DOHH2 (cell line): Measurements from ENCODE around the gene NPLOC4.
A peak's percentile ranks its signal among the peaks of the same experiment; 100 is the strongest.

Source experiments
- H3F3A ChIP-seq: fragments of 200-600 bp; sonication (generic), shearing (Covaris generic); 2 replicates; pipeline ENCODE4 v1.6.0; 2016; ENCODE audit warnings: antibody characterized with exemption, mild to moderate bottlenecking; ENCODE audit not compliant: control insufficient read depth, insufficient read depth
- H3K27ac ChIP-seq: fragments of 200-600 bp; sonication (generic); 2 replicates; pipeline ENCODE4 v1.5.1; 2014; ENCODE audit warnings: low read depth, mild to moderate bottlenecking, low read length, moderate library complexity
- H3K27me3 ChIP-seq: fragments of 200-600 bp; sonication (generic); 2 replicates; pipeline ENCODE4 v1.6.1; 2014; ENCODE audit warnings: mild to moderate bottlenecking, low read length, mixed read lengths; ENCODE audit not compliant: control insufficient read depth
- H3K36me3 ChIP-seq: fragments of 200-600 bp; sonication (generic); 2 replicates; pipeline ENCODE4 v1.6.1; 2014; ENCODE audit warnings: mild to moderate bottlenecking, low read length, moderate library complexity, mixed read lengths; ENCODE audit not compliant: control insufficient read depth
- H3K4me1 ChIP-seq: fragments of 200-600 bp; sonication (generic); 2 replicates; pipeline ENCODE4 v1.6.1; 2014; ENCODE audit warnings: mild to moderate bottlenecking, low read length, mixed read lengths; ENCODE audit not compliant: control insufficient read depth
- H3K4me2 ChIP-seq: fragments of 200-600 bp; sonication (generic); 2 replicates; pipeline ENCODE4 v1.6.0; 2014; ENCODE audit warnings: mild to moderate bottlenecking, low read length, moderate library complexity
- H3K4me3 ChIP-seq: fragments of 200-600 bp; sonication (generic); 2 replicates; pipeline ENCODE4 v1.5.1; 2014; ENCODE audit warnings: mild to moderate bottlenecking, low read length, mixed read lengths
- H3K79me2 ChIP-seq: fragments of 200-600 bp; sonication (generic); 2 replicates; pipeline ENCODE4 v1.6.1; 2014; ENCODE audit warnings: mild to moderate bottlenecking, low read length, mixed read lengths; ENCODE audit not compliant: control insufficient read depth
- H3K9me2 ChIP-seq: fragments of 200-600 bp; sonication (generic); replicated peaks from 2 replicates; pipeline ENCODE4 v1.6.1; 2014; ENCODE audit warnings: mild to moderate bottlenecking, low read length, mixed read lengths; ENCODE audit not compliant: control insufficient read depth
- H3K9me3 ChIP-seq: fragments of 200-600 bp; sonication (generic); 2 replicates; pipeline ENCODE4 v1.6.1; 2014; ENCODE audit warnings: antibody characterized with exemption, low read length, mixed read lengths; ENCODE audit not compliant: control insufficient read depth, insufficient read depth
- H4K20me1 ChIP-seq: fragments of 200-600 bp; sonication (generic); 2 replicates; pipeline ENCODE4 v1.6.0; 2014; ENCODE audit warnings: low read depth, mild to moderate bottlenecking, antibody characterized with exemption, low read length, moderate library complexity; ENCODE audit not compliant: control insufficient read depth, insufficient read depth
- EZH2phosphoT487 ChIP-seq: fragments of 200-600 bp; sonication (generic); IDR thresholded peaks from 2 replicates; pipeline ENCODE4 v1.6.1; 2017; ENCODE audit warnings: borderline replicate concordance, mild to moderate bottlenecking, antibody characterized with exemption, low read length, moderate library complexity, mixed read lengths
- TF ChIP-seq, protein P1 (sequence below): fragments of 200-600 bp; sonication (generic); IDR thresholded peaks from one replicate; pipeline ENCODE4 v1.5.1; 2014; ENCODE audit warnings: antibody characterized with exemption, mild to moderate bottlenecking, low read depth, low read length; ENCODE audit not compliant: poor library complexity, severe bottlenecking

Gene NPLOC4

DNA sequence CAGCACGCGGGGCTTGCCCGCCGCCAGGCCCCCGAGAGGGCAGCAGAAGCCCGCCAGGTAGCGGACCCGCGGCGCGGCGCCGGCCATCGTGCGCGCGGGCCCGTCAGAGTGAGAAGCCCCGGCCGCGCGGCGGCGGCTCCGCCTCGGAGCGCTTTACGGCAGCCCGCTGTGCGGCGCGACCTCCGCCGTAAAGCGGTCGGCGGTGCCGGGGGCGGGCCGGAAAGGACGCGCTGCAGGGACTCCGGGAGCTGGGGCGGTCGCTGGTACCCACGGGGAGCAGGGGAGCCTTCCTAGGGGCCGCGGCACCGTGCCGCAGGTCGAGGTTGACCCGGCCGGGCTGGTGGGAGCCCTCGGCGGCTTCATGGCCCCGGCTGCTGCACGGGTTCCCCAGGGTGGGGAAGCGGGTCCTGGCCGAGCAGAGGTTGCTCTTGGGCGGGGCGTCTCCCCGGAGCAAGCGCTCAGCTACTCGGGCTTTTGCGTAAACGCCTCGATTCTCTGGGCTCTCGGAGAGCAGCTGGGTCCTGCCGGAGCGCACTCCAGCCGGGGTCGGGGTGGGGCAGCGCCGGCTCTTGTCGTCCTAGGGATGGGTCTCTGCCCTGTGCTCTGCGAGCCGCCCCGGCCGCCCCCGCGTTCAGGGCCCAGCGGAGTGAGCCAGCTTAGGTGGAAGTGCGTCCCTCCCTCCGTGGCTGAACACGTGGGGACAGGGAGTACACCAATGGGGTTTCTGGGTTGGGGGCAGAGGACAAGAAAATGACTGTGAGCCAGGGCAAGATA, 84.5 kb downstream of the NPLOC4 start, which contains the start of gene FAAP100:
Gene FAAP100, minus strand, starts transcription at position 110 of the 774 bp plus-strand sequence. Its CDS starts 23 bp downstream, at position 87.
- Histone ChIP-seq H3K4me3 (peak within 1 kb of the TSS; percentile 93), H3K36me3 (peaks cover 43% of the 10 kb centered on the region)

GRCh38 chr17:81551458-81552243, 85.3 kb downstream of the NPLOC4 start:
- H3K27me3 ChIP-seq: no peaks in the 10 kb centered on the region
- peaks cover 32% of the 10 kb centered on the region for H3K79me2 ChIP-seq
- peak overlapping the region; percentile 99 for H3K4me2 ChIP-seq
- TF ChIP-seq EZH2phosphoT487: no peak
- TF ChIP-seq, protein P1, sequence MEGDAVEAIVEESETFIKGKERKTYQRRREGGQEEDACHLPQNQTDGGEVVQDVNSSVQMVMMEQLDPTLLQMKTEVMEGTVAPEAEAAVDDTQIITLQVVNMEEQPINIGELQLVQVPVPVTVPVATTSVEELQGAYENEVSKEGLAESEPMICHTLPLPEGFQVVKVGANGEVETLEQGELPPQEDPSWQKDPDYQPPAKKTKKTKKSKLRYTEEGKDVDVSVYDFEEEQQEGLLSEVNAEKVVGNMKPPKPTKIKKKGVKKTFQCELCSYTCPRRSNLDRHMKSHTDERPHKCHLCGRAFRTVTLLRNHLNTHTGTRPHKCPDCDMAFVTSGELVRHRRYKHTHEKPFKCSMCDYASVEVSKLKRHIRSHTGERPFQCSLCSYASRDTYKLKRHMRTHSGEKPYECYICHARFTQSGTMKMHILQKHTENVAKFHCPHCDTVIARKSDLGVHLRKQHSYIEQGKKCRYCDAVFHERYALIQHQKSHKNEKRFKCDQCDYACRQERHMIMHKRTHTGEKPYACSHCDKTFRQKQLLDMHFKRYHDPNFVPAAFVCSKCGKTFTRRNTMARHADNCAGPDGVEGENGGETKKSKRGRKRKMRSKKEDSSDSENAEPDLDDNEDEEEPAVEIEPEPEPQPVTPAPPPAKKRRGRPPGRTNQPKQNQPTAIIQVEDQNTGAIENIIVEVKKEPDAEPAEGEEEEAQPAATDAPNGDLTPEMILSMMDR: no peak
- peaks cover 43% of the 10 kb centered on the region for H3K36me3 ChIP-seq
- H3F3A ChIP-seq: peaks cover 7% of the 10 kb centered on the region
- H3K4me1 ChIP-seq: peaks cover 29% of the 10 kb centered on the region
- peak overlapping the region; percentile 93 for H3K4me3 ChIP-seq
- no peaks in the 10 kb centered on the region for H3K9me3 ChIP-seq
- H3K9me2 ChIP-seq: no peaks in the 10 kb centered on the region
- H3K27ac ChIP-seq: peak overlapping the region; percentile 73
- 0 out of 2 replicates have a peak, but pooled peaks cover 5% of the 10 kb centered on the region for H4K20me1 ChIP-seq

More for the DNA sequence above, 84.5 kb downstream of the NPLOC4 start, which contains the start of gene FAAP100:
- H3F3A ChIP-seq: peaks cover 7% of the 10 kb centered on the region
- H3K4me1 ChIP-seq: peaks cover 29% of the 10 kb centered on the region
- TF ChIP-seq, protein P1: no peak
- TF ChIP-seq EZH2phosphoT487: no peak
- no peaks in the 10 kb centered on the region for H3K9me2 ChIP-seq
- H3K79me2 ChIP-seq: peaks cover 32% of the 10 kb centered on the region
- no peaks in the 10 kb centered on the region for H3K27me3 ChIP-seq
- H4K20me1 ChIP-seq: 0 out of 2 replicates have a peak, but pooled peaks cover 5% of the 10 kb centered on the region
- no peaks in the 10 kb centered on the region for H3K9me3 ChIP-seq
- H3K4me2 ChIP-seq: peak within 1 kb of the TSS; percentile 99
- H3K27ac ChIP-seq: peak within 1 kb of the TSS; percentile 73

GRCh38 chr17:81550830-81551457, 86.0 kb downstream of the NPLOC4 start:
- no peaks in the 10 kb centered on the region for H3K9me2 ChIP-seq
- peaks cover 47% of the 10 kb centered on the region for H3K36me3 ChIP-seq
- H3K27me3 ChIP-seq: no peaks in the 10 kb centered on the region
- H3K9me3 ChIP-seq: no peaks in the 10 kb centered on the region
- TF ChIP-seq EZH2phosphoT487: no peak
- TF ChIP-seq, protein P1: no peak
- peaks cover 32% of the 10 kb centered on the region for H3K79me2 ChIP-seq
- H3K27ac ChIP-seq: no peak overlapping the region
- H3K4me2 ChIP-seq: peak overlapping the region; percentile 99
- peaks cover 29% of the 10 kb centered on the region for H3K4me1 ChIP-seq
- peaks cover 7% of the 10 kb centered on the region for H3F3A ChIP-seq
- 0 out of 2 replicates have a peak, but pooled peaks cover 5% of the 10 kb centered on the region for H4K20me1 ChIP-seq
- H3K4me3 ChIP-seq: peak overlapping the region; percentile 93
